Transverse colon (tissue), 4 donors: ENCODE data around the gene TIPARP. TPM values are rescaled to one million over a fixed set of nuclear protein-coding genes. Genes with fewer than 3 reads are reported as not detected.
A peak's percentile ranks its signal among the peaks of the same experiment; 100 is the strongest.

Source experiments
- DNase-seq: peaks from one replicate; pipeline ENCODE4 v3.0.0-alpha.2; 2019
- H3K27ac ChIP-seq, 4 donors: fragments of 200-600 bp; sonication (generic); 2 replicates each; pipeline ENCODE4 v1.5.1; 2016 to 2018; ENCODE audit warnings: inconsistent platforms in 4 of 4
- H3K27me3 ChIP-seq: fragments of 200-600 bp; sonication (generic); 2 replicates; pipeline ENCODE4 v1.5.1; 2017; ENCODE audit warnings: inconsistent platforms
- H3K36me3 ChIP-seq, 4 donors: fragments of 200-600 bp; sonication (generic); 2 replicates each; pipeline ENCODE4 v1.5.1; 2017 to 2019; ENCODE audit warnings: inconsistent platforms in 4 of 4
- H3K4me1 ChIP-seq, 4 donors: fragments of 200-600 bp; sonication (generic); 2 replicates each; pipeline ENCODE4 v1.5.1; 2017 to 2020; ENCODE audit warnings: inconsistent platforms in 4 of 4
- H3K4me3 ChIP-seq, 4 donors: fragments of 200-600 bp; sonication (generic); 1 replicate in 1 of 4; 2 replicates in 3 of 4; pipeline versions ENCODE4 v1.5.1 to v1.6.1; 2017 to 2019; ENCODE audit warnings: inconsistent platforms in 4 of 4
- H3K9me3 ChIP-seq, 2 donors: fragments of 200-600 bp; sonication (generic); 2 replicates each; pipeline ENCODE4 v1.5.1; 2017 to 2019; ENCODE audit warnings: inconsistent platforms in 2 of 2
- EP300 ChIP-seq: sonication (generic); formaldehyde crosslinking; IDR thresholded peaks from one replicate; pipeline ENCODE4 v1.6.1; 2017; ENCODE audit warnings: antibody characterized with exemption, low read depth
- POLR2A ChIP-seq: fragments of 450-650 bp; IDR thresholded peaks from one replicate; pipeline ENCODE4 v1.6.1; 2016; ENCODE audit warnings: antibody characterized with exemption, mild to moderate bottlenecking, moderate library complexity
- POLR2AphosphoS5 ChIP-seq, 3 donors: sonication (generic); formaldehyde crosslinking; IDR thresholded peaks; one replicate each; pipeline ENCODE4 v1.6.1; 2016; ENCODE audit warnings: antibody characterized with exemption in 3 of 3
- WGBS, 2 donors: methylation state at CpG; one replicate each; pipeline ENCODE4 v1.1.5; 2018; ENCODE audit warnings: low coverage in 1 of 2; 5-methylcytosine and 5-hydroxymethylcytosine counted together
- in situ Hi-C, 4 donors: fragments of 200-750 bp; cut with MboI; loops; one replicate each; pipeline versions ENCODE4 v1.15.0 to v1.15.1; 2017; ENCODE audit warnings: low sequenced_read_pairs in 3 of 4, low pct_ligation_motif_present in 1 of 4, low pct_unique_long_range_greater_than_20kb in 1 of 4
- intact Hi-C: fragments of 100-400 bp; cut with DNase I; formaldehyde crosslinking; loops from one replicate; pipeline ENCODE4 v1.15.1; 2023; ENCODE audit warnings: low total_unique reads
- total RNA-seq, 4 donors: library from RNA; depleted of rRNA; stranded (reverse); fragments of >200 nt; gene quantifications; one replicate each; pipeline ENCODE4 v1.1.0, GENCODE V29; 2016
- TF ChIP-seq, protein P1 (sequence below), 5 experiments: fragments of 200-600 bp in 3 of 5; fragments of 450-650 bp in 2 of 5; sonication (generic) in 3 of 5; IDR thresholded peaks; 1 replicate in 2 of 5; 2 replicates in 3 of 5; pipeline ENCODE4 v1.5.1; 2016 to 2017; ENCODE audit warnings: antibody characterized with exemption in 5 of 5, inconsistent platforms in 3 of 5, mild to moderate bottlenecking in 2 of 5, moderate library complexity in 1 of 5

Gene TIPARP
- total RNA-seq, 4 donors from 2014 or later, result 11.9 to 47.1 (median 34.3) TPM

DNA sequence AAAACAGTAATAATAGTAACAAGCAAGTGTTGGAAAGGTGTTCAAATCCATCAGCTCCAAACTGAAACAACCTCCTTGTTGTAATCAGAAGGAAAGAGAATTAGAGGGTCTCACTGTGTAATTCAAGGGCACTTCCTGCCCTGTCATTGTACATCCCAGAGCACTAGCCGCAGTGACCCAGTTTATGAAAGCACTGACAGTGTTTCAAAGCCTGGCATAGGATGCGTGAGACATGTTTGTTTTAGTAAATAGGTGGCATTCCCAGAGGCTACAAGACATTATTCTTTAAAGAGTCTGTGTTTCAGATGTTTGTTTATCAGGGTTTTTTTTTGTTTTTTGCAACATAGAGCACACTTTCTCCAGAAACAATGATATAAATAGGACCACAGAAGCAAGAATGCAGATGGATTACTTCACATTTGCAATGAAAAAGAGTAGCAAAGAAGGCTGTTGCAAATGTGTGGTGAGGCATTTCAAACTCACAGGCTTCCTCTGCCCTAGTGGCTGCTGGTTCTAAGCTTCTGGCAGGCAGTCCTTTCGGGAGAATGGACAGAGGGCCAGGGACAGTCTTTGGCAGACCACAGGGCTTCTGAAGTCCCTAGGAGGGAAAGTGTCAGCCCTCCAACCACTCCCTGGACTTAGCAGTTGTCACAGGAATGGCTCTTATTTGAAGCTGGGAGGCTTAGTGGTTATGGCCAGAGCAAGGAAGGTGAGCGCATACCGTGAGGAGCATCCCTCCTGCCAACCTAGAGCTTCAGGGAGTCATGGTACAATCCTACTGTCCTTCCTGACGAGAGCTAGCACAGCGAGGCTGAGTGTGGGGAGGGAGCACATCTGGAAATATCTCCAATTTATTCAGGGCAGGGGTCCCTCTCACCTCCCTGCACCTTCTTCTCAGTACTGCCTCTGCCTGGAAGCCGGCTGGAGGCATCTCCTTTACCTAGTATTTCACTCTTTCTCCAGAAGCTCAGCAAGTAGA is 31.4 kb upstream of the TIPARP start:
- 67 to 85% methylated on average over 3 to 8 of the region's 8 CpGs for WGBS, 2 donors
- intact Hi-C loops, result no loop called here

DNA sequence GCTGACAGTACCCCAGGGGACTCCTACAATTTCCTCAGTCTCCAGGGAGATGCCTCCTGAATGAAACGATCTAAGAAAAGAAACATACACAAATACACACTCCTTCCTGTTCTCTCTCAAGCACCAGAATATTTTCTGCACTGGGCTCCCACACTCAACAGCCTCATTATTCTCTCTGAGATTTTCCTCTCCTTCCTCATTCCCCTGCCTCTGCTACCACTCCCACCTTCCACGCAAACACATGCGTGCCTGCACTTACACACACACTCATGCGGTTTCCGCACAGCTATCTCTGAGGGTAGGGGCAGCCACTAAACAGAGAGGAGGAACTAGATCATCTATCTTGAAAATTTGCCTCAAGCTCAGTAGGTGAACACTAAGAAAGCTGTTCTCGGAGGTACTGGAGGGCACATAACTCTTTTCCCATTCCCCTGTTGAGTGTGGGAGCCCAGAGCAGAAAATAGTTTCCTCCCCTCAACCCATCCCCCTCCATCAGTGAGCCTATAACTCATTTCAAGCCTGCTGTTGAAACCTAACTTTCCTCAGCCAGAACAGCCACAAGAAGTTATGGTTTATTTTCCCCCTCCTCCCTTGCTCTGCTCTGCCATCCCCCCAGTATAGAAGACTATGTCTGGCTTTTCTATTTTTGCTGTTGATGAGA is 30.5 kb upstream of the TIPARP start:
- WGBS, 2 donors, result 38 to 42% methylated on average over 4 to 6 of the region's 6 CpGs
- no peaks in the 10 kb centered on the region for H3K27me3 ChIP-seq
- no peaks in the 10 kb centered on the region for H3K36me3 ChIP-seq
- in situ Hi-C loops (no loop called here), intact Hi-C loops (no loop called here)
- no peak overlapping the region for H3K4me3 ChIP-seq
- H3K9me3 ChIP-seq, result no peaks in the 10 kb centered on the region
- peaks cover 0 to 28% (median 0%) of the 10 kb centered on the region in 4 donors for H3K4me1 ChIP-seq
- TF ChIP-seq, protein P1, sequence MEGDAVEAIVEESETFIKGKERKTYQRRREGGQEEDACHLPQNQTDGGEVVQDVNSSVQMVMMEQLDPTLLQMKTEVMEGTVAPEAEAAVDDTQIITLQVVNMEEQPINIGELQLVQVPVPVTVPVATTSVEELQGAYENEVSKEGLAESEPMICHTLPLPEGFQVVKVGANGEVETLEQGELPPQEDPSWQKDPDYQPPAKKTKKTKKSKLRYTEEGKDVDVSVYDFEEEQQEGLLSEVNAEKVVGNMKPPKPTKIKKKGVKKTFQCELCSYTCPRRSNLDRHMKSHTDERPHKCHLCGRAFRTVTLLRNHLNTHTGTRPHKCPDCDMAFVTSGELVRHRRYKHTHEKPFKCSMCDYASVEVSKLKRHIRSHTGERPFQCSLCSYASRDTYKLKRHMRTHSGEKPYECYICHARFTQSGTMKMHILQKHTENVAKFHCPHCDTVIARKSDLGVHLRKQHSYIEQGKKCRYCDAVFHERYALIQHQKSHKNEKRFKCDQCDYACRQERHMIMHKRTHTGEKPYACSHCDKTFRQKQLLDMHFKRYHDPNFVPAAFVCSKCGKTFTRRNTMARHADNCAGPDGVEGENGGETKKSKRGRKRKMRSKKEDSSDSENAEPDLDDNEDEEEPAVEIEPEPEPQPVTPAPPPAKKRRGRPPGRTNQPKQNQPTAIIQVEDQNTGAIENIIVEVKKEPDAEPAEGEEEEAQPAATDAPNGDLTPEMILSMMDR (IDR thresholded peaks at IDR 0.05), result no peak
- TF ChIP-seq POLR2AphosphoS5 (IDR thresholded peaks at IDR 0.05), result no peak
- no peak for TF ChIP-seq POLR2A
- no peak for TF ChIP-seq EP300
- DNase-seq, result peak; percentile 23
- H3K27ac ChIP-seq, result no peak overlapping the region

More for the DNA sequence above, 31.4 kb upstream of the TIPARP start:
- peaks cover 0 to 34% (median under 1%) of the 10 kb centered on the region in 4 donors for H3K4me1 ChIP-seq
- no peaks in the 10 kb centered on the region for H3K9me3 ChIP-seq
- no peak for DNase-seq
- no peak overlapping the region for H3K4me3 ChIP-seq
- H3K36me3 ChIP-seq, result no peaks in the 10 kb centered on the region
- H3K27me3 ChIP-seq, result no peaks in the 10 kb centered on the region
- H3K27ac ChIP-seq, result no peak overlapping the region
- in situ Hi-C loops, result no loop called here
- no peak for TF ChIP-seq EP300
- no peak for TF ChIP-seq POLR2AphosphoS5 (IDR thresholded peaks at IDR 0.05)
- TF ChIP-seq POLR2A, result no peak
- TF ChIP-seq, protein P1 (IDR thresholded peaks at IDR 0.05), result no peak

DNA sequence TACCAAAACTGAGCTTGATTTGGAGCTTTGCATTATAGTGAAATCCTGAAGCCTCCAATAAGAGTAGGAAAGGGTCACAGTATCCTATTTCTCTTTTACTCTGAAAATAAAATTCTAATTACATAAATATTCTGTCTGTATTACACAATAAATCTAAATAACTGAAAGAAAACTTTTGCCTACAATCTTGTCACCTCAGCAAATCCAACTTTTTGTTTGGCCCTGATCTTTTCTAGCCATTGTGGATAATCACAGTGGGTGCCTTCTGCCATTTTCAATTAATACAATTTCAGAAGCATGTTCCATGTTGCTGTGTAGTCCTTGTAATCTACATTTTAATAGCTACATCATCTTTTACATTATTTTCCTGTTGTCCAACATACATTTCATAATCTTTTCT is 29.4 kb upstream of the TIPARP start:
- no peak for TF ChIP-seq EP300
- TF ChIP-seq POLR2AphosphoS5 (IDR thresholded peaks at IDR 0.05), result no peak
- TF ChIP-seq, protein P1 (IDR thresholded peaks at IDR 0.05), result no peak
- no peak for TF ChIP-seq POLR2A
- intact Hi-C loops (no loop called here), in situ Hi-C loops (no loop called here)
- Histone ChIP-seq H3K4me1 (peaks cover 0 to 28% (median 0%) of the 10 kb centered on the region in 4 donors), H3K27ac (no peak overlapping the region), H3K36me3 (no peaks in the 10 kb centered on the region), H3K27me3 (no peaks in the 10 kb centered on the region), H3K4me3 (no peak overlapping the region), H3K9me3 (no peaks in the 10 kb centered on the region)
- no peak for DNase-seq

GRCh38 chr3:156646958-156647357 is 27.4 kb upstream of the TIPARP start:
- TF ChIP-seq POLR2A (no peak), POLR2AphosphoS5 (IDR thresholded peaks at IDR 0.05) (no peak), EP300 (no peak)
- TF ChIP-seq, protein P1 (IDR thresholded peaks at IDR 0.05), result no peak
- peaks cover 0 to 28% (median 0%) of the 10 kb centered on the region in 4 donors for H3K4me1 ChIP-seq
- intact Hi-C loops (no loop called here), in situ Hi-C loops (no loop called here)
- no peak overlapping the region for H3K27ac ChIP-seq
- H3K27me3 ChIP-seq, result no peaks in the 10 kb centered on the region
- H3K4me3 ChIP-seq, result no peak overlapping the region
- no peaks in the 10 kb centered on the region for H3K36me3 ChIP-seq
- DNase-seq, result no peak
- no peaks in the 10 kb centered on the region for H3K9me3 ChIP-seq
